ACHN (cell line): ENCODE measurements around the gene ZNHIT3.
A peak's percentile ranks its signal among the peaks of the same experiment; 100 is the strongest.
"Not testable (repeated sequence)": the region's sequence is repeated elsewhere in the genome, so short reads cannot be mapped to it uniquely, and the experiment has no call there.

ENCODE experiments used
- DNase-seq: peaks from one replicate; pipeline ENCODE4 v3.0.0-alpha.2; 2015
- in situ Hi-C: cut with HindIII; loops from 2 replicates; pipeline ENCODE4 v1.10.0; 2017; ENCODE audit warnings: low sequenced_read_pairs, low pct_ligation_motif_present, low pct_unique_long_range_greater_than_20kb

ZNHIT3 gene

DNA sequence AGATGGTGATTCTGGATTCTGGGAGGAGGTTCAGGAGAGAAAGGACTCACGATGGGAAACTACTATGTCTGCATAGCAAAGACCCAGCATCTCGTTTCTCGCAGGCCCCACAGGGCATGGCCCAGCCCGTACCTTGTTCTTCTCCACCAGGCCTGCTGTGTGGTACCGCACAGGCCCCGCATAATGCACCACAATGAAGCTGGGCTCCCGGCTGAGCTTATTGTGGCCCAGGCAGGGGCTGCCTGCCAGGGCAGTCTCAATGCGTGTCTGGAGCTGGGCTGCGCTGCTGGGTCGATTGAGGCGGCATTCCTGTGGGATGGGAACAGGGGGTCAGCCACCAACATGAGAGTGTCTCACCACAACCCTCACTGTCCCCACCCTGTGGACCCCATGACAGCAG, 20.4 kb downstream of the ZNHIT3 start:
- in situ Hi-C loops = no loop called here
- DNase-seq = no peak

DNA sequence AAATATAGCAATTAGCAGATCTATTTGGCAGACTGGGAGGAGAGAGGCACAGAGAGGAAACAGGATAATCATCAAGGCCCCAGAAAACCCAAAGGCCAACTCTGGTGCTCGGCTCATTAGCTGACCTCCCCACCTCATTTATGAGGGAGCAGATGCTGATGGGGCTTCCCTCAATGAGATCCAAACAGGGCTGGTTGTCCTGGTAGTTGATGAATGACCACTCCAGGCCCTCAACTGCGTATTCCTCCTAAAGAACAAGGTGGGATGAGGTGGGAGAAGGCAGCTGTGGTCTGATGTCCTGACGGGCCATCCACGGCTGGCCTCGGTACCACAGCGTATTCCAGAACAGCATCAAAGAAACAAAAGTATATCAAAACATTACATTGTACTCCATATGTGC, 20.8 kb downstream of the ZNHIT3 start:
- DNase-seq = no peak
- in situ Hi-C loops = no loop called here

DNA sequence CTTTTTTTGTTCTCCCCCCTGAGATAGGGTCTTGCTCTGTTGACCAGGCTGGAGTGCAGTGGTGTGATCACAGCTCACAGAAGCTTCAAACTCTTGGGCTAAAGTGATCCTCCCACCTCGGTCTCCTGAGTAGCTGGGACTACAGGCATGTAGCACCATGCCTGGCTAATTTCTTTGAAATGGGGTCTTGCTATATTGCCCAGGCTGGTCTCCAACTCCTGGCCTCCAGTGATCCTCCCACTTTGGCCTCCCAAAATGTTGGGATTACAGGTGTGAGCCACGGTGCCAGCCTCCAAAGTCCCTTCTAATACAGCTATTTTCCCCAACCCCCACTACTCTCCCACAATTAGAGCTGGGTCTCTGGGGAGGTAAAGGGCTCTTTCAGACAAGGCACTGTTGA, 22.0 kb downstream of the ZNHIT3 start:
- DNase-seq, in situ Hi-C loops: not testable (repeated sequence)

GRCh38 chr17:36509272-36509985, 22.9 kb downstream of the ZNHIT3 start:
- in situ Hi-C loops = no loop called here
- DNase-seq = no peak

GRCh38 chr17:36510636-36511035, 24.2 kb downstream of the ZNHIT3 start:
- in situ Hi-C loops = no loop called here
- DNase-seq = no peak

DNA sequence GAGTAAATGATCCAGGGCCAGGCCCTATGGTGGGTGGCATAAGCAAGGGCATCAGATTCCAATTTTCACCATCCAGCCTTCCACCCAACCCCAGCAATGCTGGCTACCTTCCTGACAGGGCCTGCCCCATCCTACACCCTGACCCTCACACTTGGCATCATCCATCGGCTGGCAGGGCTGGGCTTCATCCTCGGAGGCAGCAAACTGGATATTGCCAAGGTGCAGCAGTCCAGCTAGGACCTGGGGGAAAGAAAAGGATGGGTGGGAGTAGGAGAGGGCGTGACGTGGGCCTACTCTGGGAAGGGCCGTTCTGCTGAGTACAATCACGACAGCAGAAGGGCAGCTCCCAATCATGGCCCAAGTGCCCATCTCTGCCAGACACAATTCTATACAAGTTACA, 24.7 kb downstream of the ZNHIT3 start:
- in situ Hi-C loops = no loop called here
- no peak for DNase-seq

DNA sequence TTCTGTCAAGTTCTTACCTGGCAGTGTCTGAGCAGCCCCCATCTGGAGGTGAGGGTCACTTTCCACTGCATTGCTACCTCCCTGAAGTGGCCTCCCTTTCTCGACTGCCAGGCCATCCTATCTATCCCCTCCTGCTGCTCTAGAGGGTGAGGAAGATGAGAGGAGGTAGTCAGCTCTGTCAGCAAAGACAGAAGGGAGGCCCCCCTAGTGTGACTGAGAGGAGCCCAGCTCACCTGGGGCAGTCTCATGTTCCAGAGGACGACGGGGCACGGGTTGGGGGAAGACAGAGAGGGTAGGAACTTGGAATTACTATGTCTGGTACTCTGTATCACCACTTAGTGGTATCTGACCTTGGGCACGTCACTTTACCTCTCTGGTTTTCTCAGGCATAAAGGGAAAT, 26.2 kb downstream of the ZNHIT3 start:
- no peak for DNase-seq
- in situ Hi-C loops = no loop called here

GRCh38 chr17:36514856-36515255, 28.4 kb downstream of the ZNHIT3 start:
- no peak for DNase-seq
- in situ Hi-C loops = no loop called here

DNA sequence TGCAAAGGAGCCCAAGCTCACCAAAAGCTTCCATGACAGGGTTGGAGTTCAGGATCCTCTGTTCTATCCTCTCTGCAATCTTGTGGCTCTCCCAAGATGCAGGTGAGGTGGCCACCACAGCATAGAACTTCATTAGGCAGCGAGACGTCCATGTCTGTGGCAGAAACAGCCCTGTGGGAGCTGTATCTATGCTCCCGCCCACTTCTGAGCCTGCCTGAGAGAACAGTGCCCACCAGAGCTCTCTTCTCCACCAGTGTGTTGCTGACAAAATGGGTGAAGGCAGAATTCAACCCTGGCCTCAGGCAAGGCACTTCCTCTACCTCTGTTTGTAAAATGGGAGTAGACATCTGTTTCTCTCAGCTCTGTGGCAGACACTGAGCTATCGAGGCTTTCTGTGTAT, 29.4 kb downstream of the ZNHIT3 start:
- no peak for DNase-seq
- in situ Hi-C loops = no loop called here

DNA sequence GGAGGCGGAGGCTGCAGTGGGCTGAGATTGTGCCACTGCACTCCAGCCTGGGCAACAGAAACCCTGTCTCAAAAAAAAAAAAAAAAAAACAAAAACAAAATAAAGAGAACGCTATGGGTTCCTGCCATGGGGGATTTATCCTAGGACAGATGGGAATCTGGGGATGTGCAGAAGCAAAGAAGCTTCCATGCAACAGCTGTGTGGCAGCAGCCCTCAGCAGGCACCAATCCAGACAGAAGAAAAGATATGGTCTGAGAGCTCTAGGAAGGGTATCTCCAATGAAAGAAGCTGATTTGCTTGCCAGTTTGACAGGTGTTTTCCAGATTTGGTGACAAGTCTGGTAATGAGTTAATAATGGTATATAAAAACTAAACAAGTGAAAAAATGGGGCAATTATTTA, 36.6 kb downstream of the ZNHIT3 start:
- no peak for DNase-seq
- in situ Hi-C loops = no loop called here

DNA sequence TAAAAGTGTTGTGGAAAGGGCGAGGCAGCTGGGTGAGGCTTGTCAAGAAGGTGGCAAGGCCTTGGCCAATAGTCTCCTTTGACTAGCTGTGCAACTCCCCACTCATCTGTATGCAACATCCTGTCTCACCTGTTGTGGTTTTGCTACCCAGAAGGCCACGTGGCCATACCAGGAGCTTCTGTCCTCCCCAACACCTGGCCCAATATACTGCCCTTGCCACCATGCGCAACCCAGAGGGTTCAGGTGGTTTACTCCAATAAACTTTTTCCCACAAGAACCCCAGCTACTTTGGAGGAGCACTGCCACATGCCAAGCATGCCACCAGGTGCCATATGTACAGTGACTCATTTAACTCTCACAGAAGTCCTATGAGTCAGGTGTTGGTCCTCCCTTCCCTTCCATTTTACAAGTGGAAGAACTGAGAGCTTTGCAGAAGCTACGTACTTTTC, 38.0 kb downstream of the ZNHIT3 start:
- in situ Hi-C loops = no loop called here
- no peak for DNase-seq

- DNase-seq = no peak
- in situ Hi-C loops = no loop called here
These were observed 38.6 kb downstream of the ZNHIT3 start for GRCh38 chr17:36525113-36525512.

- in situ Hi-C loops = no loop called here
These were observed 39.4 kb downstream of the ZNHIT3 start for GRCh38 chr17:36525888-36526287.

GRCh38 chr17:36527621-36528250, 41.3 kb downstream of the ZNHIT3 start:
- DNase-seq = no peak
- in situ Hi-C loops = no loop called here

More at GRCh38 chr17:36525888-36526287, 39.4 kb downstream of the ZNHIT3 start:
- no peak for DNase-seq

DNA sequence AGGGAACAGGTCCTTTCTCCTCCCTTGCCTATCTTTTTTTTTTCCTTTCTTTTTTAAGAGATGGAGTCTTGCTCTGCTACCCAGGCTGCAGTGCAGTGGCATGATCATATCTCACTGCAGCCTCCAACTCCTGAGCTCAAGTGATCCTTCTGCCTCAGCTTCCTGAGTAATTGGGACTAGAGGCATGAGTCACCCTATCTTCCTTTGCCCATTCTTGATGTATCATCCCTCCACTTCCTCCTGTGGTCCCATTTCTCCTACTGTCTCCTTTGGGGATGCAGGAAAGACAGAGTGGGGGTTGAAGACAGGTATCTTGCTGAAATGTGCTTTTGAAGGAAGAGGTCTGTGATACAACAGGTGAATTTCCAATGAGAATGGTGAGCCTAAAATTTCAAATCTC, 42.6 kb downstream of the ZNHIT3 start:
- in situ Hi-C loops = no loop called here
- DNase-seq = peak; percentile 44

DNA sequence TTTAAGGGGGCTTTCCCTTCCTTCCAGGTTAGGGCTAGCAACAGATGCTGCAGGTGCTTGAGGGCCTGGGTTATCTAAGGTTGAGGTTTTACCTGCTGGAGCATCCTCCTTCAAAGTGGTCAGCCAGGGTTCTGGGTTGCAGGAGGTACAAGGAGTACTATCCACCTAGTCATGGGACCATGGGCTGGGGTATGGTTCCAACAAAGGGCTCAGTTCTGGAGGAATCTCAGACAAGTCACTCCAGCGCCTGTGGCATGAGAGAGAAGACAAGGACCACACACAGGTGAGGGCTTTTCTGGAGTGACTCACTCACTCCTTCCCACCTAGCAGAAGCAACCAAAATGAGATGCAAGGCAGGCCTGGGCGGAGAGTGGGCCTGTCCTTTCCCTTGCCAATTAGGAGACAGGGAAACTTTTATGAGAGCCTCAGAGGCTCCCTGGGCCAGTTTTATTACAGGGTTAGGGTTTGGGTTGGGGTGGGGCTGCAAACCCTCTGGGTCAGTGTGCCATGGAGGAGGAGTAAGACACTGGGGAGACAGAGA, 46.0 kb downstream of the ZNHIT3 start:
- in situ Hi-C loops = no loop called here
- no peak for DNase-seq

DNA sequence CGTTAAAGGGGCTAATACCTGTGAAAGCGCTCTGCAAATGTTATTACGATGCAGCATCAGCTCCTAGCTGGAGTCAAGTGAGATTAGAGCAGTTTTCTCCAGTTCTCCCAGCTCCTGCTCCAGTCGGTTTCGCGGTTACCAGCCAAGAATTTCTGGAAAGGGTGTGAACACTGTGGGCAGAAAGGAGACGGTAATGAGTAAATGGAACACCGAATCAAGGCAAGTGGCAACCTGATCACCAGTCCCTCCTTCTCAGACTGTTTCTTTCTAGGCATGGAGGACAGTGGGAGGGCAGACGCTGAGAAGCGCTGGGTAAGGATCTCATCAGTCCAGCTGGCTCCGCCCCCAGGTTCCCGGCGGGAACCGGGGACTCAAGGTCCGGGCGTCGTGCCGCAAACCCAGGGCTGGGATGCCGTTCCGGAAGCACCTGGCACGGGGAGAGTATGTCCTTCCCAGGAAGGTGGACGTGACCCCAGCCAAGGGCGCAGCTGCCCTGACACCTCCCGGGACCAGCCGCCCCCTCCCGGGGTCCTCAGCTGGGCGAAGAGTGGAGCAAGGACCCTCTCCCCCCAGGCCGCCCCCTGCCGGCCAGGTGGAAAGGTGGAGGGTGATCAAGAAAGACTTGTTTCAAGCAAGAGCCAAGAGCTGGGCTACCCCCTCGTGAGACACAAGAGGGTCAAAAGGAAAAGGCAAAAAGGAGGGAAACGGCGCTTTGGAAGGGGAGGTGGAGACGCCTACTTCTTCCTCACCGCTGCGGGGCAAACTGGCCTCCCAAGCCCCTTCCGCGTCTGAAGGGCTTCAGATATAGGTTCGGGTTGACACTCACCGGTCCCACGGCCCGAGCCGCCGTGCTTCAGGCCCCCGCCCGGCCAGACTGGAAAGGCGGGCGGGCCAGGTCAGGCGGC, 47.7 kb downstream of the ZNHIT3 start:
- in situ Hi-C loops = no loop called here
- peak; percentile 78 for DNase-seq

DNA sequence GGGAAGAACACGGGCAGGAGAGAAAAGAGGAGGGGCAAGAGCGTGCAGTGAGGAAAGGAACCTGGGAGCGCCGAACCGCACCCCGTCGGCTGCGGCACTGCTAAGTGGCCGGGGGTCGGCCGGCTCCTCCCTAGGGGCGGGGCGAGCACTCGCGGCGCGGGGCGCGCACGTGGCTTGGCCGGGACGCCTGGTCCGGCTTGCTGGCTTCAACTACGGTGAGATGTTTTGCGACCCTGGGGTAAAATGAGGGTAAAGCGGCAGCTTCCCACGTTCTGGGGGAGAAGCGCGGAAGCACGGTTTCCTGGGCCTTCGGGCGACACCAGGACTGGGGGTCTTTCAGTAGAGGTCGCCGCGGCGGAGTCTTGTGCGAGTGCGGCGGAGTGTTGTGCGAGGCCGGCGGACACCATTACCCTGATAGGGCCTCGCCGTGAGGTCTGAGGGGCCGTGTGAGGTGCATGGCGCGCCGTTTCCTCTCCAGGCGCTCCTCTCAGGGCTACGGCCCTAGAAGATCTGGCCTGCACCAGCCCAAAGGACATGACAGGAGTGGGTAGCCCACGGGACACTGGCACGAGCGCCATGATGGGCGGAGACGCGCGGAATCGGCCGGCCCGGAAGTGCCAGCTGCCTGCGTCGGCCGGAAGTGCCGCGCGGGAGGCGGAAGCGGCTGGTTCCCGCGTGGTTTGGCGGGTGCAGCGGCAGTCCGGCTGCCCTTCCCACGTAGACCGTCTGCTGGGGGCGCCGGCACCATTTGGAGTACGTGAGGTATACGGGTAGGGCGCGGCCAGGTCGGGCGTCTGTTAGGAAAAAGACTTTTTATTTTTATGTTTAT, 48.6 kb downstream of the ZNHIT3 start, which contains the start of the genes MYO19 and PIGW:
TSS of gene MYO19 (minus strand) at position 29 of the 829 bp plus-strand sequence. CDS start 2,330 bp downstream, outside the sequence.
TSS of gene PIGW (plus strand) at position 148 of the 829 bp plus-strand sequence. CDS start 2,115 bp downstream, outside the sequence.
- in situ Hi-C loops = no loop called here
- DNase-seq = peak; percentile 92
